Right atrium auricular region (tissue), 2 donors: ENCODE measurements around the gene DENND1A. TPM values are rescaled to one million over a fixed set of nuclear protein-coding genes. Genes with fewer than 3 reads are reported as not detected.

Experiments
- DNase-seq: peaks from one replicate; pipeline ENCODE4 v3.0.0-alpha.2; 2019; ENCODE audit warnings: low spot score
- H3K27ac ChIP-seq, 2 donors: fragments of 200-600 bp; sonication (generic); 1 replicate in 1 of 2; 2 replicates in 1 of 2; pipeline ENCODE4 v1.5.1; 2016 to 2019
- H3K27me3 ChIP-seq, 2 donors: fragments of 200-600 bp; sonication (generic); one replicate each; pipeline versions ENCODE4 v1.5.1 to v1.6.0; 2017 to 2019
- H3K36me3 ChIP-seq: fragments of 200-600 bp; sonication (generic); one replicate; pipeline ENCODE4 v1.5.1; 2016
- H3K4me1 ChIP-seq, 2 donors: fragments of 200-600 bp; sonication (generic); one replicate each; pipeline versions ENCODE4 v1.5.1 to v1.6.0; 2017 to 2019
- H3K4me3 ChIP-seq, 2 donors: fragments of 200-600 bp; sonication (generic); 1 replicate in 1 of 2; 2 replicates in 1 of 2; pipeline ENCODE4 v1.5.1; 2017 to 2019; ENCODE audit warnings: mild to moderate bottlenecking in 1 of 2, moderate library complexity in 1 of 2
- H3K9me3 ChIP-seq, 2 donors: fragments of 200-600 bp; sonication (generic); one replicate each; pipeline ENCODE4 v1.5.1; 2019
- CTCF ChIP-seq, 2 donors: fragments of 200-600 bp; sonication (generic); IDR thresholded peaks; one replicate each; pipeline ENCODE4 v1.5.1; 2019; ENCODE audit warnings: antibody characterized with exemption in 2 of 2
- total RNA-seq, 2 donors: library from RNA; depleted of rRNA; stranded (reverse); fragments of >200 nt; gene quantifications; one replicate each; pipeline ENCODE4 v1.1.0, GENCODE V29; 2016

The DENND1A gene
- total RNA-seq, 2 donors from 2014 or later, result 14.9 to 23.6 TPM

- TF ChIP-seq CTCF (IDR thresholded peaks at IDR 0.05), result no peak
- no peaks in the 10 kb centered on the region for H3K36me3 ChIP-seq
- no peak overlapping the region for H3K27ac ChIP-seq
- H3K4me3 ChIP-seq, result no peak overlapping the region
- H3K4me1 ChIP-seq, result no peaks in the 10 kb centered on the region
- no peaks in the 10 kb centered on the region for H3K9me3 ChIP-seq
- H3K27me3 ChIP-seq, result no peaks in the 10 kb centered on the region
- DNase-seq, result no peak
Measured at GRCh38 chr9:123656565-123656964, 273.4 kb downstream of the DENND1A start.

GRCh38 chr9:123655681-123656423, 274.1 kb downstream of the DENND1A start:
- Histone ChIP-seq H3K4me1 (no peaks in the 10 kb centered on the region), H3K27ac (no peak overlapping the region), H3K27me3 (no peaks in the 10 kb centered on the region), H3K36me3 (no peaks in the 10 kb centered on the region), H3K4me3 (no peak overlapping the region), H3K9me3 (no peaks in the 10 kb centered on the region)
- no peak for TF ChIP-seq CTCF (IDR thresholded peaks at IDR 0.05)
- DNase-seq, result no peak

GRCh38 chr9:123654994-123655637, 274.8 kb downstream of the DENND1A start:
- Histone ChIP-seq H3K27ac (no peak overlapping the region), H3K4me1 (no peaks in the 10 kb centered on the region), H3K27me3 (no peaks in the 10 kb centered on the region), H3K4me3 (no peak overlapping the region), H3K36me3 (no peaks in the 10 kb centered on the region), H3K9me3 (no peaks in the 10 kb centered on the region)
- TF ChIP-seq CTCF (IDR thresholded peaks at IDR 0.05), result no peak
- no peak for DNase-seq

- TF ChIP-seq CTCF (IDR thresholded peaks at IDR 0.05), result no peak
- no peak overlapping the region for H3K27ac ChIP-seq
- H3K4me3 ChIP-seq, result no peak overlapping the region
- H3K4me1 ChIP-seq, result no peaks in the 10 kb centered on the region
- DNase-seq, result no peak
- no peaks in the 10 kb centered on the region for H3K9me3 ChIP-seq
- H3K36me3 ChIP-seq, result no peaks in the 10 kb centered on the region
- H3K27me3 ChIP-seq, result no peaks in the 10 kb centered on the region
Measured at GRCh38 chr9:123654218-123654993, 275.5 kb downstream of the DENND1A start.

- Histone ChIP-seq H3K27me3 (no peaks in the 10 kb centered on the region), H3K9me3 (no peaks in the 10 kb centered on the region), H3K4me3 (no peak overlapping the region), H3K27ac (no peak overlapping the region), H3K4me1 (no peaks in the 10 kb centered on the region), H3K36me3 (no peaks in the 10 kb centered on the region)
- TF ChIP-seq CTCF (IDR thresholded peaks at IDR 0.05), result no peak
- DNase-seq, result no peak
Measured at GRCh38 chr9:123652416-123652815, 277.5 kb downstream of the DENND1A start.
